WI38 (cell line): ENCODE measurements around the gene SLC6A6.

ENCODE experiments used
- H3K4me3 ChIP-seq: 2 replicates; pipeline ENCODE4 v1.5.1; 2011; ENCODE audit warnings: low read depth, mild to moderate bottlenecking, control low read depth, low read length
- CTCF ChIP-seq: IDR thresholded peaks from 2 replicates; pipeline ENCODE4 v1.5.1; 2012; ENCODE audit warnings: low read depth, mild to moderate bottlenecking, control low read depth, low read length

Gene SLC6A6

DNA sequence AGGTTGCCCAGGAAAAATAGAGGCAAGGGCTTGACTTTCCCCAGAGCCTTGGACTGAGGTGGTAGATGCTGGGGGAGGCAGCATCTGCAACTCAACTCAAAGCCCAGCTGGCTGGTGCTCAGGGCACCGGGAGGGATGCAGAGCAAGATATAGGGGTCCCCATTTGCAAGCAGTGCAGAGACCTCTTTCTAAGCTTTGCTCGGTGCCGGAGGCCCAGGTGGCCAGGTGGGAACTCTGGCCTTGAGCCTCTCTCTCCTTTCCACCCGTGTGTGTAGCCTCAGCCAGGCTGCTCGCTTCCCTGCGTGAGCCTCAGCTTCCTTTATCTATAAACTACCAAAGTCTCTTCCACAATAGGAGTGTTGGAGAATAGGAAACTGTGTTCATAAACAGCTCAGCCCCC lies 36.5 kb downstream of the SLC6A6 start:
- TF ChIP-seq CTCF, result no peak
- no peak overlapping the region for H3K4me3 ChIP-seq

DNA sequence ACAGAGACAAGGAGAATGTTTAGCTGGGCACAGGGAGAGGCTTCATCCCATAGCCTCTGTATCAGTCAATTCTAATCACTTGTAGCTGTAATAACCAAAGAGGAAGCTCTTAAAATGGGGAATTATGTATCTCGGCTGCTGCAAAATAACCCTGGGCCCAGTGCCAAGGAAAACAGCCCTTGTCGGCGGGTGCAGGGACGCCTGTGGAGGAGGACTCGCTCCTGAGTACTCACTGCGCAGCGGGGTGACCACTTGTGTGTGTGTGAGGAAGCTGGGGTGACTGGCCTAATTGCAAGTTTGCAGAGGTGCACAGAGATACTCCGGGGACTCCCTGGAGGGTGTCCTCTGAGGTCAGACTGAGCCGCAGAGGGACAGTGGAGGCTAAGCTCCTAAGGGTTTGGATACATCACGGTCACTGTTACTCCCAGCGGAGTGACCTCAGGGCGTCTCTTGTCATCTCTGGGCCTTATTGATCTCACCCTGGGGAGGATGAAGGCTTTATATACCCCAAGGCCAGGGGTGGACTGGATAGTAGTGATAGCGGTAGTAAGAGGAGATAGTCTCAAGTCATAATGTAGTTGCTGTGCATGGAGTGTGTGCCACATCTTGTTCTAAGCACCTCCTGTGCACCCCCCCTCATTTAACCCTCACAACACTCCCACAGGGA lies 37.2 kb downstream of the SLC6A6 start:
- TF ChIP-seq CTCF, result no peak
- no peak overlapping the region for H3K4me3 ChIP-seq

DNA sequence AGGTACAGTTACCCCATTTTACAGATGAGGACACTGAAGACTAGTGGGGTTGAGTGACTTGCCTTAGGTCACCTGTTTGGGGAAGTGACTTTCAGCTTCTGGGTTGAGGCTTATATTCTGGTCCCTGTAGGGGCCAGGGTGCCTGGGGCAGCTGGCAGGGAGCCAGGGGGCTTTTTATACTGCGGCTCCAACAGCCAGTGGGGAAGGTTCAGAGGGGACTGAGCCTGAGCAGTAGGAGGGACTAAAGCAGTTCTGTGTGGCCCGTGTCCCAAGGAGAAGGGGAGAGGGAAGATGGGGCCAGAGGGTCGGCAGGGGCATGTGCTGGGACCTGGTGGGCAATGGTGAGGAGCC lies 37.7 kb downstream of the SLC6A6 start:
- no peak overlapping the region for H3K4me3 ChIP-seq
- TF ChIP-seq CTCF, result no peak

GRCh38 chr3:14440531-14441239 lies 38.3 kb downstream of the SLC6A6 start:
- H3K4me3 ChIP-seq, result no peak overlapping the region

GRCh38 chr3:14441240-14441919 lies 39.0 kb downstream of the SLC6A6 start:
- TF ChIP-seq CTCF, result no peak
- no peak overlapping the region for H3K4me3 ChIP-seq

More at GRCh38 chr3:14440531-14441239, 38.3 kb downstream of the SLC6A6 start:
- TF ChIP-seq CTCF, result no peak

- TF ChIP-seq CTCF, result no peak
- no peak overlapping the region for H3K4me3 ChIP-seq
These were observed 39.5 kb downstream of the SLC6A6 start for GRCh38 chr3:14441920-14442300.

- no peak overlapping the region for H3K4me3 ChIP-seq
- TF ChIP-seq CTCF, result no peak
These were observed 42.0 kb downstream of the SLC6A6 start for GRCh38 chr3:14444380-14444779.
